SK-N-SH (cell line): ENCODE data around the gene FKBP6. TPM values are rescaled to one million over a fixed set of nuclear protein-coding genes. Genes with fewer than 3 reads are reported as not detected.

Source experiments
- CTCF ChIA-PET: fragments of 300-600, 350-600 bp; formaldehyde crosslinking; extraction: SDS; loops from one replicate; lab custom pipeline; 2021; lab: Yijun Ruan, JAX
- POLR2A ChIA-PET: fragments of 350-600 bp; sonication (Branson Sonifier 250); formaldehyde crosslinking; extraction: SDS; loops from one replicate; lab custom pipeline; 2020; ENCODE audit warnings: antibody characterized with exemption, inconsistent platforms; lab: Yijun Ruan, JAX
- DNase-seq: peaks from one replicate; pipeline ENCODE4 v3.0.0; 2012
- H2AFZ ChIP-seq: fragments of 200-600 bp; sonication (generic); 2 replicates; pipeline ENCODE4 v1.8.1; 2016; ENCODE audit warnings: antibody characterized with exemption, mild to moderate bottlenecking, low read depth
- H3F3A ChIP-seq: fragments of 200-600 bp; sonication (generic); replicated peaks from 2 replicates; pipeline ENCODE3; 2016; ENCODE audit warnings: antibody characterized with exemption, mild to moderate bottlenecking; ENCODE audit not compliant: insufficient read depth
- H3K27ac ChIP-seq, 2 experiments: fragments of 200-500 bp in 1 of 2; fragments of 200-600 bp in 1 of 2; sonication (Bioruptor generic) in 1 of 2; sonication (generic), shearing (Covaris generic) in 1 of 2; 2 replicates each; pipeline versions ENCODE4 v1.5.1 to v1.6.1; 2014 to 2016; ENCODE audit warnings: low read depth in 2 of 2, inconsistent platforms in 1 of 2, low read length in 1 of 2, mild to moderate bottlenecking in 1 of 2, mixed read lengths in 1 of 2
- H3K27me3 ChIP-seq: fragments of 200-600 bp; sonication (generic), shearing (Covaris generic); 2 replicates; pipeline ENCODE4 v1.6.1; 2016; ENCODE audit warnings: mixed run types; ENCODE audit not compliant: insufficient read depth
- H3K36me3 ChIP-seq, 2 experiments: fragments of 200-500 bp in 1 of 2; fragments of 200-600 bp in 1 of 2; sonication (Bioruptor generic) in 1 of 2; sonication (generic) in 1 of 2; replicated peaks in 1 of 2; 2 replicates each; pipeline versions ENCODE3 to v1.5.1; 2014 to 2016; ENCODE audit warnings: low read length in 1 of 2, mild to moderate bottlenecking in 1 of 2; ENCODE audit not compliant: insufficient read depth in 2 of 2, control insufficient read depth in 1 of 2
- H3K4me1 ChIP-seq, 2 experiments: fragments of 200-500 bp in 1 of 2; fragments of 200-600 bp in 1 of 2; sonication (Bioruptor generic) in 1 of 2; sonication (generic), shearing (Covaris generic) in 1 of 2; 2 replicates each; pipeline versions ENCODE4 v1.5.1 to v1.6.1; 2014 to 2016; ENCODE audit warnings: low read depth in 1 of 2, low read length in 1 of 2, mixed run types in 1 of 2; ENCODE audit not compliant: insufficient read depth in 2 of 2, control insufficient read depth in 1 of 2
- H3K4me2 ChIP-seq: fragments of 200-600 bp; sonication (generic), shearing (Covaris generic); 2 replicates; pipeline ENCODE4 v1.6.1; 2017; ENCODE audit warnings: mixed run types
- H3K4me3 ChIP-seq, 2 experiments: fragments of 200-500 bp in 1 of 2; fragments of 200-600 bp in 1 of 2; sonication (Bioruptor generic) in 1 of 2; sonication (generic), shearing (Covaris generic) in 1 of 2; 2 replicates each; pipeline versions ENCODE4 v1.5.1 to v1.8.1; 2014 to 2016; ENCODE audit warnings: low read depth in 2 of 2, inconsistent platforms in 1 of 2, low read length in 1 of 2, mild to moderate bottlenecking in 1 of 2, mixed read lengths in 1 of 2, moderate library complexity in 1 of 2
- H3K79me2 ChIP-seq: fragments of 200-600 bp; sonication (generic); 2 replicates; pipeline ENCODE4 v1.8.1; 2017; ENCODE audit warnings: mild to moderate bottlenecking; ENCODE audit not compliant: insufficient read depth
- H3K9ac ChIP-seq: fragments of 200-600 bp; sonication (generic); 2 replicates; pipeline ENCODE4 v1.6.1; 2017; ENCODE audit warnings: mixed run types
- H3K9me2 ChIP-seq: fragments of 200-600 bp; sonication (generic); 2 replicates; pipeline ENCODE4 v1.6.1; 2017; ENCODE audit warnings: mixed run types
- H3K9me3 ChIP-seq: fragments of 200-600 bp; sonication (generic); 2 replicates; pipeline ENCODE4 v1.6.1; 2017; ENCODE audit warnings: mixed run types, mild to moderate bottlenecking, moderate library complexity
- H4K20me1 ChIP-seq: fragments of 200-600 bp; sonication (generic); 2 replicates; pipeline ENCODE4 v1.6.1; 2017; ENCODE audit warnings: mild to moderate bottlenecking, mixed run types; ENCODE audit not compliant: insufficient read depth
- EZH2phosphoT487 ChIP-seq: fragments of 200-600 bp; sonication (generic); IDR thresholded peaks from 2 replicates; pipeline ENCODE4 v1.6.1; 2017; ENCODE audit warnings: low read depth, mixed run types, mild to moderate bottlenecking, antibody characterized with exemption, moderate library complexity, borderline replicate concordance
- FOSL2 ChIP-seq: IDR thresholded peaks from 2 replicates; pipeline ENCODE4 v1.4.0; 2012; ENCODE audit warnings: low read depth, mild to moderate bottlenecking, moderate library complexity, borderline replicate concordance
- GABPA ChIP-seq: IDR thresholded peaks from 2 replicates; pipeline ENCODE4 v1.4.0; 2012; ENCODE audit warnings: low read depth, mild to moderate bottlenecking
- GATA2 ChIP-seq: sonication (generic); formaldehyde crosslinking; IDR thresholded peaks from 2 replicates; pipeline ENCODE4 v1.5.0; 2020; ENCODE audit warnings: mild to moderate bottlenecking, missing genetic modification reagents
- JUND ChIP-seq: IDR thresholded peaks from 2 replicates; pipeline ENCODE4 v1.4.0; 2012
- NFIC ChIP-seq: IDR thresholded peaks from 2 replicates; pipeline ENCODE4 v1.4.0; 2012; ENCODE audit warnings: borderline replicate concordance
- RCOR1 ChIP-seq: fragments of 150-350 bp; IDR thresholded peaks from 2 replicates; pipeline ENCODE4 v1.6.1; 2017; ENCODE audit warnings: antibody characterized with exemption, low read length
- TCF12 ChIP-seq: IDR thresholded peaks from 2 replicates; pipeline ENCODE4 v1.4.0; 2012
- TEAD4 ChIP-seq: IDR thresholded peaks from 2 replicates; pipeline ENCODE4 v1.4.0; 2012; ENCODE audit warnings: mild to moderate bottlenecking, borderline replicate concordance; ENCODE audit not compliant: insufficient read depth
- YY1 ChIP-seq: IDR thresholded peaks from 2 replicates; pipeline ENCODE4 v1.4.0; 2012; ENCODE audit warnings: low read depth, mild to moderate bottlenecking
- WGBS: methylation state at CpG from one replicate; pipeline ENCODE4 v1.1.6; 2017; ENCODE audit warnings: low lambda C conversion rate; 5-methylcytosine and 5-hydroxymethylcytosine counted together
- polyA plus RNA-seq, 3 experiments: library from polyadenylated mRNA; depleted of rRNA; stranded (reverse); fragments of >200 nt; gene quantifications; 2 replicates each; pipeline ENCODE4 v1.2.3, GENCODE V29; 2012
- TF ChIP-seq, protein P1 (sequence below): fragments of 200-600 bp; sonication (generic); IDR thresholded peaks from 2 replicates; pipeline ENCODE4 v1.6.1; 2017; ENCODE audit warnings: antibody characterized with exemption, mild to moderate bottlenecking, moderate library complexity
- TF ChIP-seq, protein P2 (sequence below): fragments of 150-350 bp; IDR thresholded peaks from 2 replicates; pipeline ENCODE4 v1.6.1; 2016; ENCODE audit warnings: mild to moderate bottlenecking, low read depth, low read length
- TF ChIP-seq, protein P3 (sequence below): IDR thresholded peaks from 2 replicates; pipeline ENCODE4 v1.4.0; 2012; ENCODE audit warnings: low read depth, borderline replicate concordance
- TF ChIP-seq, protein P4 (sequence below): IDR thresholded peaks from 2 replicates; pipeline ENCODE4 v1.4.0; 2012; ENCODE audit warnings: low read depth, borderline replicate concordance

The FKBP6 gene
- polyA plus RNA-seq, 1 of the 3 experiments (the other 2 are of a cell fraction) = not detected

GRCh38 chr7:73330772-73331171 lies 2.8 kb downstream of the FKBP6 start:
- Histone ChIP-seq H3K9ac (no peak overlapping the region), H3K4me2 (no peak overlapping the region), H3K4me3 (no peak overlapping the region)
- TF ChIP-seq EZH2phosphoT487 (no peak), TEAD4 (no peak), TCF12 (no peak), JUND (no peak), GABPA (no peak)
- TF ChIP-seq, protein P1, sequence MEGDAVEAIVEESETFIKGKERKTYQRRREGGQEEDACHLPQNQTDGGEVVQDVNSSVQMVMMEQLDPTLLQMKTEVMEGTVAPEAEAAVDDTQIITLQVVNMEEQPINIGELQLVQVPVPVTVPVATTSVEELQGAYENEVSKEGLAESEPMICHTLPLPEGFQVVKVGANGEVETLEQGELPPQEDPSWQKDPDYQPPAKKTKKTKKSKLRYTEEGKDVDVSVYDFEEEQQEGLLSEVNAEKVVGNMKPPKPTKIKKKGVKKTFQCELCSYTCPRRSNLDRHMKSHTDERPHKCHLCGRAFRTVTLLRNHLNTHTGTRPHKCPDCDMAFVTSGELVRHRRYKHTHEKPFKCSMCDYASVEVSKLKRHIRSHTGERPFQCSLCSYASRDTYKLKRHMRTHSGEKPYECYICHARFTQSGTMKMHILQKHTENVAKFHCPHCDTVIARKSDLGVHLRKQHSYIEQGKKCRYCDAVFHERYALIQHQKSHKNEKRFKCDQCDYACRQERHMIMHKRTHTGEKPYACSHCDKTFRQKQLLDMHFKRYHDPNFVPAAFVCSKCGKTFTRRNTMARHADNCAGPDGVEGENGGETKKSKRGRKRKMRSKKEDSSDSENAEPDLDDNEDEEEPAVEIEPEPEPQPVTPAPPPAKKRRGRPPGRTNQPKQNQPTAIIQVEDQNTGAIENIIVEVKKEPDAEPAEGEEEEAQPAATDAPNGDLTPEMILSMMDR = no peak
- TF ChIP-seq, protein P2, sequence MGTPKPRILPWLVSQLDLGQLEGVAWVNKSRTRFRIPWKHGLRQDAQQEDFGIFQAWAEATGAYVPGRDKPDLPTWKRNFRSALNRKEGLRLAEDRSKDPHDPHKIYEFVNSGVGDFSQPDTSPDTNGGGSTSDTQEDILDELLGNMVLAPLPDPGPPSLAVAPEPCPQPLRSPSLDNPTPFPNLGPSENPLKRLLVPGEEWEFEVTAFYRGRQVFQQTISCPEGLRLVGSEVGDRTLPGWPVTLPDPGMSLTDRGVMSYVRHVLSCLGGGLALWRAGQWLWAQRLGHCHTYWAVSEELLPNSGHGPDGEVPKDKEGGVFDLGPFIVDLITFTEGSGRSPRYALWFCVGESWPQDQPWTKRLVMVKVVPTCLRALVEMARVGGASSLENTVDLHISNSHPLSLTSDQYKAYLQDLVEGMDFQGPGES = no peak
- TF ChIP-seq, all 33 proteins: peak for 0
- WGBS = 42% methylated on average over 5 of the region's 6 CpGs
- Histone ChIP-seq H3F3A (no peaks in the 10 kb centered on the region), H3K9me3 (no peaks in the 10 kb centered on the region), H4K20me1 (no peaks in the 10 kb centered on the region), H3K27me3 (peaks cover 17% of the 10 kb centered on the region; the same call in 1 of the 2 replicates), H3K9me2 (no peaks in the 10 kb centered on the region), H3K27ac (no peak overlapping the region), H3K36me3 (no peaks in the 10 kb centered on the region), H2AFZ (no peak overlapping the region), H3K4me1 (no peaks in the 10 kb centered on the region), H3K79me2 (no peaks in the 10 kb centered on the region)
- DNase-seq = no peak
- POLR2A ChIA-PET = no interaction called here
- CTCF ChIA-PET = interaction anchor here (2.6 kb wide), 1 partner anchor 121 kb away, joined by 12 read pairs; no protein-coding TSS in a partner anchor

GRCh38 chr7:73332447-73332846 lies 4.5 kb downstream of the FKBP6 start:
- 43% methylated on average over 6 of the region's 6 CpGs for WGBS
- ChIA-PET POLR2A (no interaction called here), CTCF (interaction anchor here (1.0 to 2.1 kb wide), 2 partner anchors 8 to 14 kb away, joined by 3 to 12 read pairs; no protein-coding TSS in a partner anchor)
- Histone ChIP-seq H3K27me3 (peaks cover 17% of the 10 kb centered on the region; the same call in 1 of the 2 replicates), H3K4me1 (no peaks in the 10 kb centered on the region), H4K20me1 (no peaks in the 10 kb centered on the region), H3F3A (no peaks in the 10 kb centered on the region), H3K4me2 (no peak overlapping the region), H3K9me3 (no peaks in the 10 kb centered on the region), H3K9ac (no peak overlapping the region), H3K4me3 (no peak overlapping the region), H2AFZ (no peak overlapping the region), H3K79me2 (no peaks in the 10 kb centered on the region), H3K9me2 (no peaks in the 10 kb centered on the region), H3K27ac (no peak overlapping the region), H3K36me3 (no peaks in the 10 kb centered on the region)
- DNase-seq = no peak
- TF ChIP-seq, protein P3, sequence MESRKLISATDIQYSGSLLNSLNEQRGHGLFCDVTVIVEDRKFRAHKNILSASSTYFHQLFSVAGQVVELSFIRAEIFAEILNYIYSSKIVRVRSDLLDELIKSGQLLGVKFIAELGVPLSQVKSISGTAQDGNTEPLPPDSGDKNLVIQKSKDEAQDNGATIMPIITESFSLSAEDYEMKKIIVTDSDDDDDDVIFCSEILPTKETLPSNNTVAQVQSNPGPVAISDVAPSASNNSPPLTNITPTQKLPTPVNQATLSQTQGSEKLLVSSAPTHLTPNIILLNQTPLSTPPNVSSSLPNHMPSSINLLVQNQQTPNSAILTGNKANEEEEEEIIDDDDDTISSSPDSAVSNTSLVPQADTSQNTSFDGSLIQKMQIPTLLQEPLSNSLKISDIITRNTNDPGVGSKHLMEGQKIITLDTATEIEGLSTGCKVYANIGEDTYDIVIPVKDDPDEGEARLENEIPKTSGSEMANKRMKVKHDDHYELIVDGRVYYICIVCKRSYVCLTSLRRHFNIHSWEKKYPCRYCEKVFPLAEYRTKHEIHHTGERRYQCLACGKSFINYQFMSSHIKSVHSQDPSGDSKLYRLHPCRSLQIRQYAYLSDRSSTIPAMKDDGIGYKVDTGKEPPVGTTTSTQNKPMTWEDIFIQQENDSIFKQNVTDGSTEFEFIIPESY = no peak
- TF ChIP-seq, protein P4, sequence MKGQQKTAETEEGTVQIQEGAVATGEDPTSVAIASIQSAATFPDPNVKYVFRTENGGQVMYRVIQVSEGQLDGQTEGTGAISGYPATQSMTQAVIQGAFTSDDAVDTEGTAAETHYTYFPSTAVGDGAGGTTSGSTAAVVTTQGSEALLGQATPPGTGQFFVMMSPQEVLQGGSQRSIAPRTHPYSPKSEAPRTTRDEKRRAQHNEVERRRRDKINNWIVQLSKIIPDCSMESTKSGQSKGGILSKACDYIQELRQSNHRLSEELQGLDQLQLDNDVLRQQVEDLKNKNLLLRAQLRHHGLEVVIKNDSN = no peak
- TF ChIP-seq GATA2 (CRISPR knock-in tag) = no peak
- no peak for TF ChIP-seq YY1
- no peak for TF ChIP-seq FOSL2
- TF ChIP-seq RCOR1 = no peak
- no peak for TF ChIP-seq NFIC
